GM18861 (cell line): ENCODE results near the gene TNFAIP2.

Experiments used
- ATAC-seq: cut with Tn5 transposase; IDR thresholded peaks from one replicate; pipeline ENCODE4 v1.9.1; 2021; ENCODE audit not compliant: unreplicated experiment

Gene TNFAIP2, protein sequence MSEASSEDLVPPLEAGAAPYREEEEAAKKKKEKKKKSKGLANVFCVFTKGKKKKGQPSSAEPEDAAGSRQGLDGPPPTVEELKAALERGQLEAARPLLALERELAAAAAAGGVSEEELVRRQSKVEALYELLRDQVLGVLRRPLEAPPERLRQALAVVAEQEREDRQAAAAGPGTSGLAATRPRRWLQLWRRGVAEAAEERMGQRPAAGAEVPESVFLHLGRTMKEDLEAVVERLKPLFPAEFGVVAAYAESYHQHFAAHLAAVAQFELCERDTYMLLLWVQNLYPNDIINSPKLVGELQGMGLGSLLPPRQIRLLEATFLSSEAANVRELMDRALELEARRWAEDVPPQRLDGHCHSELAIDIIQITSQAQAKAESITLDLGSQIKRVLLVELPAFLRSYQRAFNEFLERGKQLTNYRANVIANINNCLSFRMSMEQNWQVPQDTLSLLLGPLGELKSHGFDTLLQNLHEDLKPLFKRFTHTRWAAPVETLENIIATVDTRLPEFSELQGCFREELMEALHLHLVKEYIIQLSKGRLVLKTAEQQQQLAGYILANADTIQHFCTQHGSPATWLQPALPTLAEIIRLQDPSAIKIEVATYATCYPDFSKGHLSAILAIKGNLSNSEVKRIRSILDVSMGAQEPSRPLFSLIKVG

DNA sequence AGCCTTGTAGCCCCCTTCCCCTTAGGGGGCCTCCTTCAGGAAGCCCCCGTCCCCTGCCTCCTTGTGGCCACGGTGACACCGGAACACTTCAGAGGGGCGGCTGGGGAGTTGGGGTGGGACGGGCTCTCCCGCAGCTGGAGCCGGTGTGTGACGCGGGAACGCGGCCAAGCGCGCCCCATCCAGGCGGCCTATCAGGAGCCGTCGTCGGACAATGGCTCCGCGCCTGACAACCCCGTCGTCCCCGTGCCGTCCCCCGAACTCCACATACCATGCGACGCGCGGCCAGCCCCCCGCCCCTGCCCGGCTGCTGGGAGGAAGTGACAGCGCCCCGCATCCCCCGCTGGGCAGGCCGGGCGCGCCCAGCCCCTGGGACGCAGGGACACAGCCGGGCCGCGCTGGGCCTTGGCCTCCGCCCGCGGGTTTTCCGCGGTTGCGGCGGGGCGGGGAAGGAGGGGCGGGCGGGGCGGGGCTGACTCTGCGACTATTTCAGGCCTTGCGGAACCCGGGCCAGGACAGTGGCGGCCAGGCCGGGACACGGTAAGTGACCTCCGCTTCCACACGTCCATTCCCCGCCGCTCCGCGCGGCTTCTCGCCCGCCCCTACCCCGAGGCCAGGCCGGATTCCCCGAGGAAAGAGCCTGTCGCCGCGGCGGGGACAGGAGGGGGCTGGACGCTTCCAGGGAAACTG, at the start of gene TNFAIP2:
Gene TNFAIP2 (plus strand): TSS at position 515 of the 687 bp plus-strand sequence. CDS start 2,997 bp downstream, outside the sequence.
- no peak for ATAC-seq

DNA sequence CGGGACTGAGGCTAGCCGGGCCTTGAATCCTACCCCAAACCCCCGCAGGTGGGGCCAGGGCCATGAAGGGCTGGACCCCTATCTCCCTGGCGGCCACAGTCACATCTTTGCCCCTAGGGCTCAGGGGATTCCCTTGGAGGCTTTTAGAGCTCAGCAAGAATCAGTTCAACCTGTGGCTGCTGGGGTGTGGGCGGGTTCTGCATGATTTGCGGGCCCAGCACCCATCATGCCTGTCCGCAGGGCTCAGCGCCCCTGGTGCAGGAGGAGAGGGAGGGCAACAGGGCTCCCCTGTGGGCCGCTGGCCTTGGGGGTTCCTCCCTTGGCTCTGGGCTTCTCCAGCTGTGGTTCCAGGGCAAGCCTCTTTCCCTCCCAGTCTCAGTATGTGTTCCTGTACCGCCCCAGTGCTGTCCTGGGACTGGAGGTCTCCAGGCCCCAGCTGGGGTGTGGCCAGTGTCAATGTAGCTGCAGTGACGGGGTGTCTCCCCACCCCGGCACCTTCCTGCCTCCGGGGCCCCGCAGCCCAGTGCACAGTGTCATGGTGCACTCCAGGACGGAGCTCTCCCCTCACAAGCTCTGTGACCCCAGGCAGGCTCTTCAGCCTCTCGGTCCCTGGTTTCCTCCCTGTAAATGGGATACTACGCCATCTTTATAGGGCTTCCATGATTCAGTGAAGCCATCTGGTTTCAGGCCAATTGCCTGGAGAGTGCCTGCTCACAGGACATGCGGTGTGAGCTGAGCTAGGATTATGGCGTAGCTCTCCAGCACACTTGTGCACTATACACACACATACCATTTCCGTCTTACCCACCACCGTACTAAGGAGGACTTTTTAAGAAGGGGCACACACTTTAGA, 49.2 kb upstream of the TNFAIP2 start:
- ATAC-seq = no peak

- no peak for ATAC-seq
Measured at GRCh38 chr14:103074729-103075367, 48.4 kb upstream of the TNFAIP2 start.

- no peak for ATAC-seq
Measured at GRCh38 chr14:103078420-103078749, 44.9 kb upstream of the TNFAIP2 start.

GRCh38 chr14:103078860-103079587, 44.2 kb upstream of the TNFAIP2 start:
- no peak for ATAC-seq

DNA sequence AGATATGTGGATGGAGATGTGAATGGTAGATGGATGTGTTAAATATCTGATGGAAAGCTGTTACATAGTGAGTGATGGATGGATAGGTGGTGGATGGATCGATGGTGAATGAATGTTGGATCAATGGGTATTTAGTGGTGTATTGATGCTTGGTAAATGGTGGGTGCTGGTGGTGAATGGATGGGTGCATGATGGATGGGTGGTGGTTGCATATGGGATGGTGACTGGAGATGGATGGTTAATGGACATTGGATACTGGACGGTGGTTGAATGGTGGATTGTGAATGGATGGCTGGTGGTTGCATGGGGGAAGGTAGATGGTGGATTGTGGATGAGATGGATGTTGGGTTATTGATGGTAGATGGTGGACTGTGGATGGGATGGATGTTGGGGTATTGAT, 41.3 kb upstream of the TNFAIP2 start:
- ATAC-seq = no peak

DNA sequence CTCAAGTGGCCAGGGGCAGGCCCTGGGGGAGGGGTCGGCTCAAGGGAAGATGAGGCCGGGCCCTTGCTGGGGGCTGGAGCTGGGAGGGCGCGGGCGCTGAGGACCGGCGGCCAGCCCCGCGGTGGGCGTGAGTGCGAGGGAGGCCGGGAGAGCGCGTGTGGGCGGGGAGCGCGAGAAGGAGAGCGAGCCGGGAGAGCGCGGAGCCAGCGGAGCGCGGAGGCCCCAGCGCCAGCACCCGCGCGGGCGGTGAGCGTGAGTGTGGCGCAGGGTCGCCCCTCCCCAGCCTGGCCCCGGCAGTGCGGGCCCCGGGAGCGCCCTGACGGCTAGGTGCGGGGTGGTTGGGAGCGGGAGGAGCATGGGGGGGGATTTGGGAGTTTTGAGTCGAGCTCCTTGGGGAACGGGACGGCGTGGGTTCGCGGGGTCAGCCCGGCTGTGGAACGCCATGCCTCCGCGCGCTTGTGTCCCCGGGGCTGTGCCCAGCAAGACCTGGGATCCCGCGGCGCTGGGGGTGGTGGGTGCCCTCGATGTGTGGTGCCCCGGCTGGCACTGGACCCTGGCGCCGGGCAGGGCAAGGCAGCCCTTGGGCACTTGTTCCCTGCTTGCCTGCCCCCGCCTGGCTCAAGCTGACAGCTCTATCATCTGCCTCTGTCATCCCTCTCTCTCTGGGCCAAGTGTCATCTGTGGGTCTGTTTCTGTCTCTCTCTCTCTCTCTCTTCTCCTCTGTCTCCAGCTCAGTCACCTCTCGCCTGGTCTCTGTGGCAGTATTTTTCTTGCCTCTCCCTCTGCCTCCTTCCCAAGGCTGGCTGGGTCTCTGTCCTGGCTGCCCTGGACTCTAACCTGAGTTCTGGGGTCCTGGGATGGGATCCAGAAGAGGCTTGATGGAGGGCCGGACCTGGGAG, 39.0 kb upstream of the TNFAIP2 start, which contains the start of gene LBHD2:
Gene LBHD2 (plus strand): TSS at position 190 of the 899 bp plus-strand sequence. CDS start 1,803 bp downstream, outside the sequence.
- ATAC-seq = no peak

- ATAC-seq = no peak
Measured at GRCh38 chr14:103085106-103086091, 37.9 kb upstream of the TNFAIP2 start.

- no peak for ATAC-seq
Measured at GRCh38 chr14:103086771-103087342, 36.4 kb upstream of the TNFAIP2 start.

- ATAC-seq = no peak
Measured at GRCh38 chr14:103087343-103087835, 35.9 kb upstream of the TNFAIP2 start.

- no peak for ATAC-seq
Measured at GRCh38 chr14:103088921-103089320, 34.3 kb upstream of the TNFAIP2 start.

GRCh38 chr14:103089386-103090335, 33.6 kb upstream of the TNFAIP2 start:
- ATAC-seq = no peak

DNA sequence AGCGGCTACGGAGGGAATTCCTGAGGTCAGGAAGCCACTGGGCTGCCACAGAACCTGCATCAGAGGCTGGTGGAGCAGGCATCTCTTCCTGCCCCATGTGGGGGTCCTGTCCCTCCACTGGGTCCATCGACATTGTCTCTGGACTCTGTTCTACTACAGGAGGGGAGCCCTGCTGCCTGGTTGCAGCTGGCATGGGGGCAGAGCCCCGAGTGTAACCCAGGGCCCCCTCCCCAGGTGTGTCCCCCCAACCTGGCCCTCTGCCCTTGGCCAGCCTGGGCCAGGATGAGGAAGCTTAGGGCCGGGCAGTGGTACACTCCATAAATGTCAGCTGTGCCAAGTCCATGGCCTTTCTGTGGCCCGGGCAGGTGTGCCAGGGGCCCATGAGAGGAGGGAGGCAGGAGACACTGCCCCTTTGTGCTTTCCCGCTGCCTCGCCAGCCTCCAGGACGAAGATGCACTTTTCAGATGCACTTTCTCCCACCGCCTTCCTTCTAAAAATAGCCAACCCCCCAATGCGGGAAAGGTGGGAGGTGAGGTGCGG, 32.7 kb upstream of the TNFAIP2 start:
- ATAC-seq = no peak

DNA sequence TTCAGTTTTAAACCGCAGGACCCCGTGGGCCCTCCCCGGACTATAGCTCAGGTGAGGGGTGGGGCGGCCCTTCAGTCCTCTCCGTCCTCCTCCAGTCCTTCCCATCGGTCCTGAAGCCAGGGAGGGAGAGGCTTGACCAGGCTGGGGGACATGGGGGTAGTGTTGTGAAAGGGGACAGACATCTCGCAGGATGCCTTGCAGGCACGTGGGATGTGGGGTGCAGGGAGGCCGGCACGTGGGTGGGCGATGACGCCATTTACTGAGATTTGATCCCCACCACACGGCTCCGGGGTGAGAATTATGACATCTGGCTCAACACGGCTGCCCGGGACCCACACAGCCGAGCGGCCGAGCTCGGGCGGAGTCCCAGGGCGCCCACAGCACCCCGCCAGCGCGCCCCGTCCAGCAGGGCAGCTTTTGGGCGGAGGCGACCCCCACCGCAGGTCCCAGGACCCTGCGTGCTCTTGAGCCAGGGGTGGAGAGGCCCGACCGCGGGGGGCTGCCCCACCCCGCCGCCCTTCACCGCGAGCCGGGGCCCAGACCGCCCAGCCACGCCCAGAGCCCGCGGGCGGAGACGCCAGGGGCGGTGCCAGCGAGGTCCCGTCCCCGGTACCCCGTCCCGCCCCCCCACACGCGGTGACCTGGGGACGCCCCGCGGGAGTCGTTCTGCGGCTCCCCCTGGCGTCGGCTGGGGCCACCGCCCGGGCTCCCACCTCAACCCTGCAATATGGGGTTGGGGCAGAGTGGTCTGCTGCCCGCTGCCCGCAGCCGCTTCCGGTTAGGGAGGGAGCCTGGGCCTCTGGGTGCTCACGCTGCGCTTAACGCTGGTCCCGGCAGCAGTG, 32.0 kb upstream of the TNFAIP2 start:
- ATAC-seq = peak; percentile 59

DNA sequence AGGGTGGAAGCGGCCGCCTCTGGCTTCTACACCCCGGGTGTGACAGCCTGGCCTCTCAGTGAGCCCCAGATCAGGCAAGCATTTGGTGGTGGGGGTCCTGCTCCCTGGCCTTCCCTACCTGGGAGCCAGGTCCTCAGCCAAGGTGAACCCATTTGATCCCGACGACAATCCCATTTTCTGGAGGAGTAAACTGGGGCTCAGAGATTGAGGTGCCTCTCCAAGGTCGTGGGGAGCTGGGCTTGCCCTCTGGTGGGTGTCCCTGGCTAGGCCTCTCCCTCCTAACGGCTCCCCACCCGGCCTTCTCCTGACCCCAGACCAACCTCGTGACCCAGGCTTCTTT, 31.4 kb upstream of the TNFAIP2 start:
- no peak for ATAC-seq
